Activated B cell treated with CpG ODN at 0.5 μM for 24 hours (primary cell): ENCODE measurements around the gene CSNK1A1L. TPM values are rescaled to one million over a fixed set of nuclear protein-coding genes. Genes with fewer than 3 reads are reported as not detected.

ENCODE experiments used
- ATAC-seq: fragments of 200-7000 bp; cut with Tn5 transposase; one replicate; pipeline ENCODE4 v1.10.0; 2021; ENCODE audit warnings: low read depth, mild to moderate bottlenecking, moderate library complexity
- CTCF ChIA-PET: fragments of 350-600 bp; sonication (Branson Sonifier 250); formaldehyde crosslinking; loops from one replicate; lab custom pipeline; 2021; ENCODE audit warnings: antibody characterized with exemption; lab: Charles Lee
- POLR2A ChIA-PET: fragments of 350-600 bp; sonication (Branson Sonifier 250); formaldehyde crosslinking; loops from one replicate; lab custom pipeline; 2021; ENCODE audit warnings: antibody characterized with exemption; lab: Charles Lee
- DNase-seq: peaks from one replicate; pipeline ENCODE4 v3.0.0; 2022
- H3K27ac Mint-ChIP-seq: one replicate; pipeline ENCODE4 v1.8.0; 2020; ENCODE audit warnings: mixed read lengths
- H3K27me3 Mint-ChIP-seq: one replicate; pipeline ENCODE4 v1.8.0; 2021; ENCODE audit warnings: mixed read lengths
- H3K36me3 Mint-ChIP-seq: one replicate; pipeline ENCODE4 v1.8.0; 2021; ENCODE audit warnings: low read depth, mixed read lengths
- H3K4me1 Mint-ChIP-seq: one replicate; pipeline ENCODE4 v1.8.0; 2021; ENCODE audit warnings: mixed read lengths
- H3K4me3 Mint-ChIP-seq: one replicate; pipeline ENCODE4 v1.8.0; 2020; ENCODE audit warnings: mild to moderate bottlenecking, mixed read lengths
- H3K9me3 Mint-ChIP-seq: one replicate; pipeline ENCODE4 v1.8.0; 2020; ENCODE audit warnings: mixed read lengths
- intact Hi-C: fragments of 100-400 bp; cut with micrococcal nuclease; formaldehyde crosslinking; loops from one replicate; pipeline ENCODE4 v1.15.1; 2024
- total RNA-seq: library from RNA; stranded (reverse); gene quantifications from 2 replicates; pipeline ENCODE4 v1.2.3, GENCODE V29; 2022
- TF ChIP-seq, protein P1 (sequence below): fragments of 200-600 bp; IDR thresholded peaks from one replicate; pipeline ENCODE4 v1.8.0; 2022; ENCODE audit warnings: antibody characterized with exemption, mild to moderate bottlenecking

CSNK1A1L gene
- total RNA-seq, 1 donor from 2014 or later, result not detected

DNA sequence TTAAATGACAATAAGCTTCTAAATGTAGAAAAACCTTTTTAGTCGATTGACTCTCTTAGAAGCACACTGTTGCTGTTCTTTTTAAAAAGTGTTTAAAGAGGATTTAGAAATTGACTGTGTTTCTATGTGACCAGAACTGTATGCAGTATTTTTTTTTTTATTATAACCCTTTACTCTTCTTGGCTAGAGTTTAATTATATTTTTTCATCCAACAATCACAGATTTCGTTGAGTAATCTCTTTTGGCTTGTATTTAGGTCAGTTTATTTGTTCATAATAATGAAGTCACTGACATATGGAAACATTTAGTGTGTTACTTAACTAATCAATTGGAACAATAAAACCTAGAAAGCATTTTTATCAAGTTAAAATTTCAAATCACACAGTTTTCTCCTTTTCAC, 19.9 kb downstream of the CSNK1A1L start:
- intact Hi-C loops, result no loop called here
- ATAC-seq (no peak), DNase-seq (no peak)
- H3K36me3 Mint-ChIP-seq, result no peaks in the 10 kb centered on the region
- ChIA-PET POLR2A (no interaction called here), CTCF (no interaction called here)
- no peaks in the 10 kb centered on the region for H3K4me1 Mint-ChIP-seq
- H3K9me3 Mint-ChIP-seq, result no peaks in the 10 kb centered on the region
- no peak overlapping the region for H3K27ac Mint-ChIP-seq
- TF ChIP-seq, protein P1, sequence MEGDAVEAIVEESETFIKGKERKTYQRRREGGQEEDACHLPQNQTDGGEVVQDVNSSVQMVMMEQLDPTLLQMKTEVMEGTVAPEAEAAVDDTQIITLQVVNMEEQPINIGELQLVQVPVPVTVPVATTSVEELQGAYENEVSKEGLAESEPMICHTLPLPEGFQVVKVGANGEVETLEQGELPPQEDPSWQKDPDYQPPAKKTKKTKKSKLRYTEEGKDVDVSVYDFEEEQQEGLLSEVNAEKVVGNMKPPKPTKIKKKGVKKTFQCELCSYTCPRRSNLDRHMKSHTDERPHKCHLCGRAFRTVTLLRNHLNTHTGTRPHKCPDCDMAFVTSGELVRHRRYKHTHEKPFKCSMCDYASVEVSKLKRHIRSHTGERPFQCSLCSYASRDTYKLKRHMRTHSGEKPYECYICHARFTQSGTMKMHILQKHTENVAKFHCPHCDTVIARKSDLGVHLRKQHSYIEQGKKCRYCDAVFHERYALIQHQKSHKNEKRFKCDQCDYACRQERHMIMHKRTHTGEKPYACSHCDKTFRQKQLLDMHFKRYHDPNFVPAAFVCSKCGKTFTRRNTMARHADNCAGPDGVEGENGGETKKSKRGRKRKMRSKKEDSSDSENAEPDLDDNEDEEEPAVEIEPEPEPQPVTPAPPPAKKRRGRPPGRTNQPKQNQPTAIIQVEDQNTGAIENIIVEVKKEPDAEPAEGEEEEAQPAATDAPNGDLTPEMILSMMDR, result no peak
- peaks cover 5% of the 10 kb centered on the region for H3K27me3 Mint-ChIP-seq
- H3K4me3 Mint-ChIP-seq, result no peak overlapping the region

DNA sequence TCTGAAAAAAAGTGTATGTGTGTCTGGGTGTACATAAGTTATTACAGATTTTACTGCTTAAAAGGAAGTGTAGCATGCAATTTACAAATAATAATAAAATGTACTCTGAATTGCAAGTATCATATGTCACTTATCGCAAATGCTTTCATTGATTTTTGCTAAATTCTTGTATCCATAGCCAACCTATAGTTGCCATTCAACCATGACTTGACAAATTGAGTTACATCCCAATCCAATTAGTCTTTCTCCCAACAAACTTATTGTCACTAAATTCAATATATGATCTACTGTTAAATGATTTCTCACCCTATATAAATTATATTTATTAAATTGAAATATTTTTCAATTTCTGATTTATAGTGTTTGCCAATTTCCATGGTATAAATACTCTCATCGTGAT, 28.6 kb downstream of the CSNK1A1L start:
- Mint-ChIP-seq H3K27ac (no peak overlapping the region), H3K9me3 (no peaks in the 10 kb centered on the region), H3K36me3 (no peaks in the 10 kb centered on the region), H3K4me1 (peaks cover 2% of the 10 kb centered on the region), H3K27me3 (peaks cover 3% of the 10 kb centered on the region), H3K4me3 (no peak overlapping the region)
- TF ChIP-seq, protein P1, result no peak
- intact Hi-C loops, result no loop called here
- ChIA-PET CTCF (no interaction called here), POLR2A (no interaction called here)
- DNase-seq, result no peak
- no peak for ATAC-seq

DNA sequence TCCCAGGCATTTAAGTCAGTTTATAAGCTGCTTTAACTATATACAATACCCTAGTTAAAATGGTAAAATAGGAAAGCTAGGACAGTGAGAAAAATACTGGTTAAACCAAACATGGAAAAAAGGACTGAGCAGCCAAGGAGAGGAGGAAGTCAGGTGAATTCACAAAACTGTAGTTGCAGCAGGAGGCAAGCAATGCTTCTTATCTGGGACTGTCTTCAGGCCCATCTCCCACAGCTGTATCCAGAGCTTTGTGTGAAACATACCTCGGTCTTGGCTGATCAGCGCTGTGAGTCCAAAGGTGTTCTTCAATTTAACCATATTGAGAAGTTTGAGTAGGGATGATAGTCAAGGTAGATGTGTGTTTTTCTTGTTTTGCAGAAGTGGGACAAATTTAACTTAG, 30.3 kb downstream of the CSNK1A1L start:
- TF ChIP-seq, protein P1, result no peak
- Mint-ChIP-seq H3K27me3 (peaks cover 4% of the 10 kb centered on the region), H3K36me3 (no peaks in the 10 kb centered on the region), H3K4me1 (peaks cover 2% of the 10 kb centered on the region), H3K4me3 (no peak overlapping the region), H3K27ac (no peak overlapping the region), H3K9me3 (no peaks in the 10 kb centered on the region)
- ChIA-PET POLR2A (no interaction called here), CTCF (interaction anchor here (0.6 to 0.8 kb wide), 2 partner anchors 102 to 1797 kb away, joined by 3 to 4 read pairs; no protein-coding TSS in a partner anchor)
- DNase-seq (no peak), ATAC-seq (no peak)
- intact Hi-C loops, result loop anchor here (1.0 kb wide), 1 partner anchor 1840 kb away; no protein-coding TSS in a partner anchor

DNA sequence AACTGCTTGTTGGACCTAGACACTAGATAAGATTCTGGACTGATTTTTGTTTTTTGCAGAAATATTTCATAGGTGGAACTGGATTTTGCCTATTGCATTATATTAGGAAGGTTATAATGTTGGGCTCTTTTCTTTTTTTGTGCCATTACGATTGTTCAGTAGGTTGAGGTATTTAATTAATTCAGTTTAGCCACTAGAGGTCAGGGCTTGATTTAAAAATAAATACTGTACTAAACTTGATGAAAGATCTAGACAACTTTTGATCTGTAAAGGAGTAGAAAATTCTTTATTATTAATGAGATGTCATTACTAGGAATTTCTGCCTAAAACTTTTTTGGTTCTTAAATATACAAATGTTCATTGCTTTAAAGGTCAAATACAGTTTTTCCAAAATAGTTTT, 30.8 kb downstream of the CSNK1A1L start:
- no peaks in the 10 kb centered on the region for H3K36me3 Mint-ChIP-seq
- DNase-seq, result no peak
- peaks cover 4% of the 10 kb centered on the region for H3K27me3 Mint-ChIP-seq
- intact Hi-C loops, result loop anchor here (1.0 kb wide), 1 partner anchor 1841 kb away; no protein-coding TSS in a partner anchor
- ChIA-PET CTCF (interaction anchor here (0.8 to 1.0 kb wide), 2 partner anchors 1798 to 1841 kb away, joined by 3 read pairs; no protein-coding TSS in a partner anchor), POLR2A (no interaction called here)
- peaks cover 2% of the 10 kb centered on the region for H3K4me1 Mint-ChIP-seq
- no peak overlapping the region for H3K4me3 Mint-ChIP-seq
- TF ChIP-seq, protein P1, result no peak
- H3K9me3 Mint-ChIP-seq, result no peaks in the 10 kb centered on the region
- no peak overlapping the region for H3K27ac Mint-ChIP-seq
- no peak for ATAC-seq

DNA sequence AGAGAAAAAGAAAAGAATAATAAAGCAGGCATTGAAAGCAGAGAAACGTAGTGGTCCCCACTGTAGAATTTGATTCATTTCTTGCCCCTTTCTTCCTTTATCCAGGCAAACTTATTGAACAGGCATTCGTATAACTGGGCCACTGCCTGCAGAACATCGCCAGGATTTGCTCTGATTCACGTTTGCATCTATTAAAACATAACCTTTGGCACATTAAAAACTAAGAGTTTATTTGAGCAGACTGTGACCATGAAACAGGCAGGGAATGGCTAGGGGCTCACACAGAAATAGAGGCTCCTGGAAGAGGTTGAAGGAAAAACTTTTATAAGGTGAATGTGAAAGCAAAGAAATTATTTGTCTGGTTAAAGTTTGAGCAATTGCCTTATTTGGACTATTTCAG, 33.4 kb downstream of the CSNK1A1L start:
- Mint-ChIP-seq H3K4me3 (no peak overlapping the region), H3K27ac (no peak overlapping the region), H3K27me3 (peaks cover 4% of the 10 kb centered on the region), H3K9me3 (no peaks in the 10 kb centered on the region), H3K4me1 (peaks cover 5% of the 10 kb centered on the region), H3K36me3 (no peaks in the 10 kb centered on the region)
- ChIA-PET POLR2A (no interaction called here), CTCF (no interaction called here)
- DNase-seq (no peak), ATAC-seq (no peak)
- TF ChIP-seq, protein P1, result no peak
- intact Hi-C loops, result no loop called here
